ENCODE measurements around the gene HCST.

DNA sequence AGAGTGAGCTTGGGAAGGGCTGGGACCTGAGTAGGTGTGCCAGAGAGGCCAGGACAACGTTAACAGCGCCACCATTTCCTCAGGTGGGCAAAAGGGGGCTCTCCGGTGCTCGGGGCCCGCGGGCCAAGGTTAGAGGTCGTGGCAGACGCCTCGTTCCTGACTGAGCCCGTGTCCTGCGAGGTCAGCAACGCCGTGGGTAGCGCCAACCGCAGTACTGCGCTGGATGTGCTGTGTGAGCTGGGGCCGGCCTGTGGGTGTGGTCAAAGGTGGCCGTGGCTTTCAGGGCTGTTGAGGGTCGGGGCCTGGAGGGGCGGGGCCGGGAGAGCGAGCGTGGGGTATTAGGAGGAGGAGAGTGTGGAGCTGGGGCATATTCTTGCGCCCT is 41.9 kb upstream of the HCST start:
- TF ChIP-seq, protein P1, sequence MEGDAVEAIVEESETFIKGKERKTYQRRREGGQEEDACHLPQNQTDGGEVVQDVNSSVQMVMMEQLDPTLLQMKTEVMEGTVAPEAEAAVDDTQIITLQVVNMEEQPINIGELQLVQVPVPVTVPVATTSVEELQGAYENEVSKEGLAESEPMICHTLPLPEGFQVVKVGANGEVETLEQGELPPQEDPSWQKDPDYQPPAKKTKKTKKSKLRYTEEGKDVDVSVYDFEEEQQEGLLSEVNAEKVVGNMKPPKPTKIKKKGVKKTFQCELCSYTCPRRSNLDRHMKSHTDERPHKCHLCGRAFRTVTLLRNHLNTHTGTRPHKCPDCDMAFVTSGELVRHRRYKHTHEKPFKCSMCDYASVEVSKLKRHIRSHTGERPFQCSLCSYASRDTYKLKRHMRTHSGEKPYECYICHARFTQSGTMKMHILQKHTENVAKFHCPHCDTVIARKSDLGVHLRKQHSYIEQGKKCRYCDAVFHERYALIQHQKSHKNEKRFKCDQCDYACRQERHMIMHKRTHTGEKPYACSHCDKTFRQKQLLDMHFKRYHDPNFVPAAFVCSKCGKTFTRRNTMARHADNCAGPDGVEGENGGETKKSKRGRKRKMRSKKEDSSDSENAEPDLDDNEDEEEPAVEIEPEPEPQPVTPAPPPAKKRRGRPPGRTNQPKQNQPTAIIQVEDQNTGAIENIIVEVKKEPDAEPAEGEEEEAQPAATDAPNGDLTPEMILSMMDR (IDR thresholded peaks at IDR 0.05): no peak
- TF ChIP-seq EP300 (IDR thresholded peaks at IDR 0.05) (no peak), POLR2A (IDR thresholded peaks at IDR 0.05) (no peak)

Measured in ovary (tissue), 3 donors.